Endothelial cell of umbilical vein (primary cell): Measurements from ENCODE around the gene VPS37D. TPM values are rescaled to one million over a fixed set of nuclear protein-coding genes. Genes with fewer than 3 reads are reported as not detected.

Experiments
- BruUV-seq: library from RNA; stranded (reverse); fragments of 400-500 nt; replicated peaks from 2 replicates; lab custom pipeline; 2021; lab: Mats Ljungman, UMichigan
- CTCF ChIA-PET: fragments of 300-600, 350-600 bp; sonication (Branson Sonifier 250); formaldehyde crosslinking; loops from one replicate; lab custom pipeline; 2021; ENCODE audit warnings: antibody characterized with exemption, inconsistent platforms; lab: Charles Lee
- POLR2A ChIA-PET: fragments of 300-600, 350-600 bp; sonication (Branson Sonifier 250); formaldehyde crosslinking; loops from one replicate; lab custom pipeline; 2021; ENCODE audit warnings: antibody characterized with exemption, inconsistent platforms; lab: Charles Lee
- DNase-seq: peaks from one replicate; pipeline ENCODE4 v3.0.0-alpha.2; 2011; ENCODE audit warnings: low read depth, low spot score
- FAIRE-seq: peaks from 2 replicates; lab custom pipeline; 2011; peaks lifted over from hg19 to GRCh38; lab: Jason Lieb, UNC
- H2AFZ ChIP-seq: 2 replicates; pipeline ENCODE4 v1.6.0; 2012; ENCODE audit warnings: low read depth, low read length, control low read depth, inconsistent platforms
- H3K27ac ChIP-seq: 2 replicates; pipeline ENCODE4 v1.5.1; 2011; ENCODE audit warnings: low read depth, mild to moderate bottlenecking, control low read depth, low read length, moderate library complexity; ENCODE audit not compliant: insufficient read depth
- H3K27me3 ChIP-seq, 2 experiments: 2 replicates each; pipeline versions ENCODE4 v1.6.0 to v1.6.1; 2011; ENCODE audit warnings: low read length in 2 of 2, mixed read lengths in 1 of 2; ENCODE audit not compliant: control insufficient read depth in 2 of 2, insufficient read depth in 2 of 2
- H3K36me3 ChIP-seq, 2 experiments: 2 replicates in 1 of 2; 3 replicates in 1 of 2; pipeline ENCODE4 v1.5.1; 2011; ENCODE audit warnings: low read length in 2 of 2, mild to moderate bottlenecking in 1 of 2, moderate library complexity in 1 of 2; ENCODE audit not compliant: control insufficient read depth in 2 of 2, insufficient read depth in 2 of 2; ENCODE audit errors: extremely low read depth in 1 of 2
- H3K4me1 ChIP-seq: 3 replicates; pipeline ENCODE4 v1.5.1; 2011; ENCODE audit warnings: mild to moderate bottlenecking, low read length; ENCODE audit not compliant: control insufficient read depth, insufficient read depth; ENCODE audit errors: extremely low read depth
- H3K4me2 ChIP-seq: 2 replicates; pipeline ENCODE4 v1.6.1; 2011; ENCODE audit warnings: low read length, control low read depth, mixed read lengths; ENCODE audit not compliant: insufficient read depth
- H3K4me3 ChIP-seq, 3 experiments: fragments of 200-600 bp in 1 of 3; sonication (generic), shearing (Covaris generic) in 1 of 3; replicated peaks in 1 of 3; 2 replicates each; pipeline ENCODE4 v1.5.1; 2011 to 2016; ENCODE audit warnings: control low read depth in 3 of 3, low read length in 3 of 3, mild to moderate bottlenecking in 2 of 3, inconsistent platforms in 1 of 3, low read depth in 1 of 3, moderate library complexity in 1 of 3; ENCODE audit not compliant: insufficient read depth in 1 of 3
- H3K79me2 ChIP-seq: 2 replicates; pipeline ENCODE4 v1.6.0; 2012; ENCODE audit warnings: low read length, inconsistent platforms; ENCODE audit not compliant: control insufficient read depth, insufficient read depth
- H3K9ac ChIP-seq: replicated peaks from 2 replicates; pipeline ENCODE3; 2011; ENCODE audit warnings: low read length, control low read depth; ENCODE audit not compliant: insufficient read depth; ENCODE audit errors: extremely low read depth
- H3K9me1 ChIP-seq: replicated peaks from 3 replicates; pipeline ENCODE4 v1.6.0; 2011; ENCODE audit warnings: mild to moderate bottlenecking, low read length; ENCODE audit not compliant: control insufficient read depth, insufficient read depth; ENCODE audit errors: extremely low read depth
- H3K9me3 ChIP-seq: replicated peaks from 2 replicates; pipeline ENCODE4 v1.5.1; 2012; ENCODE audit warnings: low read length, inconsistent platforms; ENCODE audit not compliant: control insufficient read depth, insufficient read depth
- H4K20me1 ChIP-seq: replicated peaks from 2 replicates; pipeline ENCODE3; 2011; ENCODE audit warnings: mild to moderate bottlenecking, low read length; ENCODE audit not compliant: control insufficient read depth, insufficient read depth; ENCODE audit errors: extremely low read depth
- CTCF ChIP-seq, 2 donors: IDR thresholded peaks; 1 replicate in 1 of 2; 2 replicates in 1 of 2; pipeline ENCODE4 v1.5.1; 2011; ENCODE audit warnings: low read length in 2 of 2, mild to moderate bottlenecking in 2 of 2, moderate library complexity in 2 of 2, control low read depth in 1 of 2, inconsistent platforms in 1 of 2, low read depth in 1 of 2; ENCODE audit not compliant: insufficient read depth in 1 of 2; ENCODE audit errors: extremely low read depth in 1 of 2
- EZH2 ChIP-seq: IDR thresholded peaks from 2 replicates; pipeline ENCODE4 v1.6.1; 2012; ENCODE audit warnings: borderline replicate concordance, low read depth, mild to moderate bottlenecking, moderate library complexity, low read length, inconsistent platforms; ENCODE audit not compliant: severe bottlenecking
- FOS ChIP-seq: IDR thresholded peaks from 2 replicates; pipeline ENCODE4 v1.6.1; 2011; ENCODE audit warnings: mild to moderate bottlenecking, low read length, moderate library complexity, borderline replicate concordance; ENCODE audit not compliant: insufficient read depth
- GATA2 ChIP-seq: IDR thresholded peaks from 2 replicates; pipeline ENCODE4 v1.7.0; 2011; ENCODE audit warnings: low read depth, mild to moderate bottlenecking, moderate library complexity, mixed read lengths, low read length; ENCODE audit not compliant: insufficient read length, insufficient read depth
- JUN ChIP-seq: IDR thresholded peaks from 2 replicates; pipeline ENCODE4 v1.6.1; 2011; ENCODE audit warnings: borderline replicate concordance, low read depth; ENCODE audit not compliant: insufficient read length, insufficient read depth
- MAX ChIP-seq: IDR thresholded peaks from 2 replicates; pipeline ENCODE4 v1.6.1; 2011; ENCODE audit not compliant: insufficient read depth, insufficient read length
- MYC ChIP-seq: IDR thresholded peaks from one replicate; pipeline ENCODE4 v1.6.1; 2011; ENCODE audit warnings: mild to moderate bottlenecking, low read depth, low read length
- POLR2A ChIP-seq: IDR thresholded peaks from 2 replicates; pipeline ENCODE4 v1.6.1; 2012; ENCODE audit warnings: low read depth, mild to moderate bottlenecking, control low read depth, low read length
- POLR2AphosphoS5 ChIP-seq: IDR thresholded peaks from 2 replicates; pipeline ENCODE4 v1.6.1; 2012; ENCODE audit warnings: low read depth, mild to moderate bottlenecking, control low read depth, low read length, moderate library complexity; ENCODE audit not compliant: insufficient read depth
- dilution Hi-C: fragments of 300-500 bp; cut with MboI; formaldehyde crosslinking; loops from one replicate; pipeline ENCODE4 v1.15.0; 2019; ENCODE audit warnings: low sequenced_read_pairs; ENCODE audit not compliant: extremely low pct_ligation_motif_present
- intact Hi-C: fragments of 100-400 bp; cut with micrococcal nuclease; formaldehyde crosslinking; loops from one replicate; pipeline ENCODE4 v1.10.0; 2022
- polyA plus RNA-seq, 4 experiments: library from polyadenylated mRNA; depleted of rRNA in 3 of 4; stranded (reverse) in 3 of 4; unstranded in 1 of 4; fragments of >200 nt; gene quantifications; 2 replicates each; pipeline versions ENCODE4 v1.2.1 to v1.2.3, GENCODE V29; 2011 to 2012; ENCODE audit warnings: missing spikeins in 1 of 4
- total RNA-seq: library from RNA; stranded (reverse); gene quantifications from 2 replicates; pipeline ENCODE4 v1.2.3, GENCODE V29; 2021

VPS37D gene
- total and polyA plus RNA-seq, 2 donors (not counting 3 experiments of a cell fraction or from before 2014, with no cell fraction given), result 2.0 to 2.1 TPM

- TF ChIP-seq FOS (no peak), JUN (no peak), POLR2A (no peak), MAX (no peak), MYC (no peak), POLR2AphosphoS5 (no peak), EZH2 (no peak), CTCF (IDR thresholded peaks at IDR 0.05; ENCODE audit: extremely low read depth in 1 of 2, insufficient read depth in 1 of 2, low read depth in 1 of 2, low read length in 2 of 2) (no peak), GATA2 (no peak)
- POLR2A ChIA-PET, result no interaction called here
- no peak overlapping the region for H3K9ac ChIP-seq
- intact Hi-C loops (no loop called here), dilution Hi-C loops (no loop called here)
- no peak overlapping the region for H3K4me3 ChIP-seq
- DNase-seq (no peak), FAIRE-seq (no peak)
- BruUV-seq, result no TSS peak
- CTCF ChIA-PET, result interaction anchor here (1.5 to 3.4 kb wide), 4 partner anchors 11 to 96 kb away, joined by 8 to 15 read pairs (median 12); no protein-coding TSS in a partner anchor
- H2AFZ ChIP-seq, result no peak overlapping the region
- no peak overlapping the region for H3K27ac ChIP-seq
- no peaks in the 10 kb centered on the region for H4K20me1 ChIP-seq
- no peaks in the 10 kb centered on the region for H3K79me2 ChIP-seq
- peaks cover 9% of the 10 kb centered on the region for H3K4me1 ChIP-seq
- H3K27me3 ChIP-seq, result no peaks in the 10 kb centered on the region
- H3K36me3 ChIP-seq, result peaks cover 2 to 19% of the 10 kb centered on the region in 2 experiments
- no peaks in the 10 kb centered on the region for H3K9me1 ChIP-seq
- H3K9me3 ChIP-seq, result no peaks in the 10 kb centered on the region
- H3K4me2 ChIP-seq, result no peak overlapping the region
Measured at GRCh38 chr7:73703225-73703624, 35.6 kb downstream of the VPS37D start.
